GM18907 (cell line): ENCODE measurements around the gene KIAA0825.

Source experiments
- ATAC-seq: cut with Tn5 transposase; IDR thresholded peaks from one replicate; pipeline ENCODE4 v1.9.1; 2021; ENCODE audit warnings: mild to moderate bottlenecking, moderate library complexity; ENCODE audit not compliant: unreplicated experiment

The KIAA0825 gene

DNA sequence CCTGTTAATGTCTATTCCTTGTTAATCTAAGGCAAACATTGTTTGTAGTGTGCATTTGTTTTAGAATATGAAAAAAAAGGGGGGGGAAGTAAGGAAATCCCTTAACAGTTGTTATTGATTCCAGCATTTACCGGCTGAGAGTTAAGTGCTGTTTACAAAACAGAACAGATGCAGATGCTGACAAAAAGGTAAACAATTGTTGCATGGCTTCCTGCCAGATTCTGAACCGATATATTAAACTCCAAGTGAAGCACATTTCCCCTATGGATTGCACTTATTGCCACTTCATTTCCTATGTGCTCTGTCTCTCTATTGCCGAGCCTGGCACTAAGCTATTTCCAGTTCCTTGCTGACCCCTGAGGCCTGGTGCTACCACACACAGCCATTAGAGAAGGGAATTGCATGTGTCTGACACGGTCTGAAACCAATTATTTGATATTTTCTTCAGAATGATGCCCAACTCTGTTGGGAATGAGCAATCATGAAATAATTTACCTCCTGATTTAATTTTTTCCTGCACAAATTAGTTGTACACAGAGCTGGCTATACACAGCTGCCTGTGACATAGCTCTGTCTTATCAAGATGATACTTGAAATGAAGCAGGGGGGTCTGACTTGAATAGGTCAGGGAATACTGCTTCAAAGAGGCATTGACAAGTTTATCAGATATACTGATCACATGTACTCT, 109.8 kb downstream of the KIAA0825 start:
- ATAC-seq = no peak

DNA sequence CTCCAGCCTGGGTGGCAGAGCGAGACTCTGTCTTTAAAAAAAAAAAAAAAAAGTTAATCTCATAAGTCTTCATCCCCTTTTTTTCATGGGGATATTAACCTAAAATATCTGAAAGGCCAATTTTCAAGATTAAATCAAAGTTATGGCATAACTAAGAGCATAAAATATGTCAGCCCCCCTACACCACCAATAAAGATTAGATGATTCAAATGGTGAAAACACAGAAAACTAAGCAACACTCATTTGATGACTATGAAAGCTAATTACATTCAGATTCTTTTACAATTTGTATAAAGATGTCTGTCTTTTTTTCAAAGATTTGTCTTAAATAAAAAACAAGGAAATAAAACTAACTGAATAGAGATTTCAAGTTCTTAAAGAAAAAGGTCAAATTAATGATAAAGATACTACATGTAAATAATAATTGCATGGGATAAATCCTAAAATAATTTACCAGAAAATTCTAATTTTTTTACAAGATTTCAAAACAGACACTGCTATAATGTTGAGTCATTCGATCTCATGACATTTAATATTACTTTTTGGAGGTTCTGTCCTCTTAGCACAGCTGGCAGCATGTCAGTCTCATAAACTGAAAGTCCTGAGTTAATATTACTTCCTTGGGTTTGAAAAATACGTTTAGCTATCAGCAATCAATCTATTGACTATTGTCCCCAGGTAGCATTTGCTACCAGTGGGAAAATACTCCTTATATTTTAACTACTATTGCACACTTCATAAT, 112.9 kb downstream of the KIAA0825 start:
- no peak for ATAC-seq

DNA sequence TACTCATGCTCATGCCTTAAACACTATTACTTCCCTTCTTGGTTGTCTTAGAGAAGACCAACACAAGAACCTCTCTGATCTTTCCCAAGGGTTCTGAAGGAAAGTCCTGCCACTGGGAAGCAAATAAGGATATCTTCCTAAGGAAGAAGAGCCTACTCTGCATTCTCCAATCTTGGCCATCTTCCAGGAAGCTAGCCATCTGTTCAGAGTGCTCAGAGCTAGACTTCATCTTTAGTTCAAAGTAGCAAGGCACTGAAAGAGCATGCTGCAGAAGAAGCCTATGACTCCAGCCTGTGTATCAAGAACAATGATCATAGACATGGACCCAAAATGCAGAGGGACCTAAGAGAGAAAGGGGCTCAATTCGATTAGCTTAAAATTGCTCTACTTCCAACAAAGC, 114.7 kb downstream of the KIAA0825 start:
- ATAC-seq = no peak

DNA sequence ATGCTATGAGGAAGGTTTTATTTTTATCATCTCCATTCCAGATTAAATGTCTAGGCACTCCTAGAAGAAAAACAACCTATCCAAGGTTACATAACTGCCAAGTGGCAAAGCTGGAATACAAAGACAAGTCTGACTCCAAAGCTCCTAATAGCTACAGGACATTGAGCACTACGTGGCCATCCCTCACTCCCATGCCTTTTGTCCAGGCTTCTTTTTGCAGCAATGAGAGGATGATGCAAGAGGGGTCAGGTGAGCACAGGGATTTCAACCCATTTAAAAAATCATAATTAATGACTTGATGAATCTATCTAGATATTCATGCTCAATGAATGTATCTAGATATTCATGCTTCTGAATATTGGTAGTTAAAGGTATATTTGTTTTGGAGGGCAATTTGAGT, 117.0 kb downstream of the KIAA0825 start:
- ATAC-seq = no peak

DNA sequence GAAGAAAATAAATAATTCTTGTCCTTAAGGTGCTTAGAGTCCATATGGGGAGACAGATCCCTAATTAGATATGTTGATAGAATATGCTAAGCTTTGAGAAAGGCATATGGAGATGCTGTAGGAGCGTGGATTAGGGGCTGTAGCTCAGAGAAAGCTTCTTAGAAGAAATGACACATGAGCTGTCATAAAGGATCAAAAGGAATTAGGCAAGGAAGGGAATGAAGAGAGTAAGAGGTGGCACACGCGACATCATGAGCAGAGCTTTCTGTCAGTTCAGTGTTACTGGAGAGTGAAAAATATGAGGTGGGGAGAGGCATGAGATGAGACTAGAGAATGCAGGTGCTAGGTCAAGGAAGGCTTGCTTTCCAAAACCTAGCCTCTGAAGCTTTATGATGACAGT, 118.6 kb downstream of the KIAA0825 start:
- no peak for ATAC-seq

DNA sequence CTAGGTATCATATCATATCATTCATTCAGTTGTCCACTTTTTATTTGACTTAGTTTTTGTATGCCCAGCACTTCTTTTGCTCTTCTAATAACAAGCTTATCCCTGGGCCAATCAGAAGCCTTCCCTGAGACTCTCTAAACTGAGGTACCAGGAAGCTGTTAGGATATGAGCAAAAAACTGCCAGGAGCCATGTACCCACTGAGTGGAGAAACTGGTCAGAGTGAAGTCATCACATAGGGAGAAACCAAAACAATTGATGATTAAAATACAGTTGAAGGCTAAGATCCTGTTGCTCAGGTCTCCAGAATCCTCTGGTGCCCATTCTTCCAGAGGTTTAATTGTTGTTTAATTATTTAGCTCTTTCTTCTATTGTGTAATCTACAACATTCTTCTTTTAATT, 120.2 kb downstream of the KIAA0825 start:
- ATAC-seq = no peak

DNA sequence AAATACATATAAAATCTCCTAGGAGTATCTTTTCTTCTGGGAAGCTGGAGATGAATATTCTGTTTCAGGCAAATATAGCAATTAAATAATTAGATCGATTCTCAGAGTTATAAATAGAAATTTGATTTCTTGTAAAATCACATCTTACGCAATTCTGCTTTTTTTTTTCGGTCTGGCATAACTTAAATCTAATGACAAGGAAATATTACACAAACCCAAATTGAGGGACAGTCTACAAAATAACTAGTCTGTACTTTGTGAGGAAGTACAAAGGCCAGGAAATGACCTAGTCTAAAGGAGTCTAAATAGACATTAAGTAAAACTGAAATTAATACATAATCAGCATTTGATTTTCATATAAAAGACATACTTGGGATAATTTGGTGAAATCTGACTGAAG, 133.3 kb downstream of the KIAA0825 start:
- no peak for ATAC-seq

DNA sequence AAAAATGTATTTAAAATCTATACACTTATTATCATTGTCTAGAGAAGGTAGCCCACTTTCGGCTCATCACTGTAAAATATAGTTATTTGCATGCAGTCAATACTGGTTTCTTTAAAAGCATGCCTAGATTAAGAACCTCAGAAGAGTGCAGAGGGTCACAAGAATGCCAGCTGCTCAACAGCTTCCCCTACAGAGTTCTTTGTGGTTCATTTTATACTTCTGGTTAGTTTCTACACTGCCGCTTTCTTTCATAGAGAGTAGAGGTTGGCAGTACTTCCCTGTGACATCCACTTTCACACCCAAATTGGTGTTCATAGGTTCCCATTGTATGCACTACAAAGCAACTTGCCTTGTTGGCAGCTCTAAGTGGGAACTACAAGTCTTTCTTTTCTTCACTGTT, 137.3 kb downstream of the KIAA0825 start:
- peak; percentile 55 for ATAC-seq

DNA sequence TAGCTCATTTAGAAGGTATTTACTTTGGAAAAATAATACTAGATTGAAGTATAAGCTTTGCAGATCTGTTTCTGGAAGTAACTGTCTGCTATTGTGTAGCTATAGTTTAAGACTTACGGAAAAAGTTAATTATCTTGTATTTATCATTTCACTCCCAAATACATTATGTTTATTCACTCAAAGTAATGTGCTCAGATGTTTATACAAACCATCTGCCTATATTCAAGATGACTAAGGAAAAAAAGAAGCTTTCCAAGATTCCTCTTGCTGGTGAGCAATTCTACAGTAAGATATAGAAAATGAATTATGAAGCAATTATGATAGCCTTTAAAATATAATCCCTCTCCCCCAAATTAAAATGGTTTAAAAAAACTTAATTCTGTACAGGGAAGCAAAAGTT, 137.9 kb downstream of the KIAA0825 start:
- ATAC-seq = no peak

DNA sequence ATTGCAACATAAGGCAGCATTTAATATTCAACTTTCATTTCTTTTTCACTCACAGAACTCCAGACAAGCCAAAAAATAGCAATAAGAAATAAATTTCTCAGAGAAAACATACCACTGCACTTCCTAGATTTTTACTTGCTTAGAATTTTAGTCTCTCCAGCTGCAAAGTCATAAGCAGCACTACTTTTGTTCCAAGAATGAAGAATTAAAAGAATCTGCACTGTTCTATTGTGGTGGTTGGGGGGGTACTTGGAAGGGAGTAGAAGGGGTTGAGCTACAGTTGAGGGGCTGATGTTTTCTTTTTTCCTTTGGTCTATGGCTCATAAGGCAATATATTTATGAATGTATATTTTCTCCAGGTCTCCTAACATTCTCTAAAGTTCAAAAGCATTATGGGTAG, 144.5 kb downstream of the KIAA0825 start:
- ATAC-seq = no peak

DNA sequence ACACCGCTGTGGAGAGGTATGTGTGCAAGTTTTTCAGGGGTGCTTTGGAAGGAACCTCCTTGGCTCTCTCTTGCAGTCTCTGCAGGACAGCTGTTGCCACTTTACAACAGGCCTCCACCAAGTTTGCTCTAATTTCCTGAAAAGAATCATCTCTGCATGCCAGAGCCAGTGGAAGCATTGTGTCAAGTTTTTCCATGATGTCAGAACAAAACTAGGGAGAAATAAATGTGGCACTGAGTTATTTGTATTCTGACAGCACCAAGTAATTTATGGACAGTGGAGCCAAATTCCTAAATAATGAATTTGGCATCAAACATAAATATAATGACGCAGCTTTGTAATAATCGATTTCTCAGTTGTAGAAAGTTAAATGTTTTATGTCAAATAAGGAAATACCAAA, 146.9 kb downstream of the KIAA0825 start:
- ATAC-seq = no peak

DNA sequence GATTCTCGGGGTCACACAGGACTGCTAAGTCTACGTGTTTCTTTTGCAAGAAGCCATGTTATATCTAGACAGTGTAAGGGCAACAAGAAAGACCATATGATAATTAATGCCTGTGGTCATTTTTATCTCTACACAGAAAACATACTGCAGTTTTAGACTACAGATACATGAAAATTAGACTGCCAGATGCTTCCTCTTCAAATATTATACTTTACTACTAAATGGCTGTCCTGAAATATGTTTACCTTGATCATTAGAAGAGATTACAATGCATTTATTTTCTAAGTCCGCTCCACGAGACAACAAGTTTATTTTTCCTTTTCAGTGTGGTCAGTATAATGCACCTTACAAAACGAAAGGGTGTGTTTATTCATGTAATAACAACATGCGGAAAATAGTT, 147.6 kb downstream of the KIAA0825 start:
- no peak for ATAC-seq

DNA sequence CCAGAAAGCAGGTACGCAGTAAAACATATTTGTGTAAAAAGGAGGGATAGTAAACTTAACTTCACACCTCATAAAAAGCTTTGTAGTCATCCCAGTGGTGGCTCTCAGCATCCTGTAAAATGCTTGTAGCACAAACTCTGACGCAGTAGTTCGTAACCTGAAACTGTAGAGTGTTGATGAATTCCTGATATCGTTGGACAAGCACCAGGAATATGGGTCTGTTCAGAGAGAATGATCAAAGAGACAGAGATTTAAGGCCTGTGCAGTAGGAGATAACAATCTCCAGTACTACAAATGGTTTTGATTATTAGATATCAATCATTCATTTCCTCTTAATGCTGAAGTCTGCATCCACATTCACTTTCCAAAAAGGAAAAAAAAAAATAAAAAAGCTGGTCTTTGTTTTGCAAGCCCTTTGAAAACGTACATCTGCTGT, 148.5 kb downstream of the KIAA0825 start:
- no peak for ATAC-seq

DNA sequence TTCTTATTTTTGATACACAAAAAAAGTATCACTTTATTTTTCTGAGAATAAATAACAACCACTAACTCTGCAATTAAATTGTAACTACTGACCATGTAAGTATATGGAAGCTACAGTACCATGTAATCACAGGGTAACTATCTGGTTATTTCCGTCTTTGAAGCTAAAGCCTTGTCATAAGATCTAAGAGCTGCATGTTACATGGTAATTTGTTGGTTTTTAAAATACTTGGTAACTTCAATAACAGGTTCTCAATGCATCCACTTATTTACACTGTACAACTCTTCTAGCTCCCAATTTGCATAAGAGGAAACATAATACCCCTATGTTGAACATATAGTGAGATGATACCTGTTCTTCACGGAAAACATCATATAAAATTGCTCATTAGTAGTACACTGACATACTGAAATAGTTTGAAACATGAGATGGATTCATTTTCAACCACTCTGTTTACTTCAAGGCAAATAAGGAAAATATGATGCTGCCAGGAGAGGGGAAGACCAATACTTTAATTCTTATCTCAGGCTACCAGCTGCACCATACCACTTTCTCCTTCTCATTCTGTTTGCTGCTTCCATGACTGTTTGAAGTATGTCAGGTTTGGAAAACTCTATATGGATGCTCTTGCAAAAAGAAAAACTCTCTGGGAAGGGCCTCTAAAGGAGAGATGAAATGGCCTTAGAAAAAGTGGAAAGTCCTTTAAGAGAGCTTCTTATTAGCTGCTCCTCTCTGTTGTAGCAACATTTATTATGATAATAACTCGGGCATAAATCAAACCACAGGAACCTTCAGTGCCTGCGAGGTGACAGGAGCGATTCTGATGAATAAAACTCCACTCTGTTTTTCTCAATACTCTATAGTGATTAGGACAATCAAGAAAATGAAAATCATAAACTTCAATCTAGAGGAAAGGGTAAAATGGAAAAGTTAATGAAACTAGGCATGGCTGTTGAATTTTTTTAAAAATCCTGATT, 150.2 kb downstream of the KIAA0825 start:
- ATAC-seq = no peak

DNA sequence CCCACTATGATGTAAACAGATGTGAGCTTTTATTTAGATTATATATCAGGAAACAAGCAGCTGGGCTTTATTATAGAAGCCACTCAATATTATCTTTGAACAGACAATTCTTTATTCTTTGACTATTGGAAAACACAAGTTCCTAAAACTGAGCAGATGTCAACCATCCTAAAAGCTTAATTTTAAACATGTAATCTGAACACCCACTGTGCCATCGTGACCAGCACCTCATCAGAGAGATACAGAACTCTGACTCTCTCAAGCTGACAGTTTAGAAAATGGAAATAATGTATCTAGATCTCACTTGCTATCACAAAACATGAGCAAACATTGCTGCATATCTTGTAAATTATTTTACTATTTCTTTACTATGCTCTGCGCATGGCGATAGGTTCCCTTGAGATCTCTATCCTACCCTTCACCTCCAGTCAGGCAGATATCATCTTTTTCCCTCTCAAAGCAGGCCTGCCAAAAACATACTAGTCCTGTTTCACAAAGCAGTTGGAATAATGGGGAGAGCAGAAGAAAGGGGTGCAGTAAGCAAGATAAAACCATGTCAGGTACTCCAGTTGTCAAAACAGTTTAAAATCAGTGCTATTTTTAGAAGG, 151.0 kb downstream of the KIAA0825 start:
- ATAC-seq = no peak

DNA sequence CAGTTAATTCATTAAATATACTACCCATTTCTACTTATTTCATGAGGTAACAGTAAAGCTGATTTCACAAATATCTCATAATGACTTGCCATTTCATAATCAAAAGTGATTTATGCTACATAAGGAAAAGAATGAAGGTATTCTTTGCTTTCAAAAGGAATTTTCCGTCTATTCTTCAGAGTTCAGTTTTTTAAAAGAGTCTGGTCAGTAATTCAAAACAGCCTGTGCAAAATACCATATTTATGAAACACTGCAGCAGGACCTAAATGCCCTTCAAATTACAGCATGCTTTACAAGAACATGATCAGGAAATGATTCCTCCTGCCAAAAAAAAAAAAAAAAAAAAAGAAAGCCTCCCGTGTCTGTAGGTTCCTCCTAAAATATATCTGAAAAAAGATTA, 154.7 kb downstream of the KIAA0825 start:
- ATAC-seq = no peak

DNA sequence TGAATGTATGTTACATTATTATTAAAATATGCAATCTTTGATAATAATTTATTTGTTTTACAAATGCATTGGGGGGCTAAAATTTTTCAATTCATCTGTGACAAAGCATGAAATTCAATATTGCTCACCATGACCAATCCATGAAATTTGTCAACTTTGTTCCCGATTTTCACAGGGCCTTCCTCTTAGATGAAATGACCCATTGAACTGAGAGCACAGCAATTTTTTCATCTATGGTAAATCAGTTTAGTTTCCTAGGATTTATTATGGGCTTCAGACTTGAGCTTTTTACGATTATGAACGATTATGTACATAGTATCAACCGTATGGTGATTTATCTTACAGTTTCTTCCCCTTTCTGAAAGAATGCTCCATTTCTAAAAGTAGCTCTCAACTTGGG, 157.3 kb downstream of the KIAA0825 start:
- ATAC-seq = no peak

DNA sequence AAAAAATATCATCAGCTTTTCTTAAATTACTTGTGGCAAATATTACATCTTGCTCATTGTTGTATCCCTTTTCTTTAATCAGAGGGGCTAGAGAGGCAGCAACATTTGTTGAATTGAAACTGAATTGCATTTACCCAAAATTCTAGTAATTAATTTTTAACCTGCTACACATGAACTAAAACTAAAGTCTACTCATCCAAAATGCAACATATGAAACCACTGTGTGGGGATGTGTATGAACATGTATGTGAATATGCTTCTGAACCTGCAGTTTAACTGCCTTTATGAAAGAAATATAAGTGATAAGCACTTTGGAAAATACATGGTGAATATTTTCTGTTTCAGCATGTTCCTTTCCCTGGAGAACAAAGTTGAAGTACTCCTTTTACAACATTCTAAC, 158.5 kb downstream of the KIAA0825 start:
- ATAC-seq = peak; percentile 69

DNA sequence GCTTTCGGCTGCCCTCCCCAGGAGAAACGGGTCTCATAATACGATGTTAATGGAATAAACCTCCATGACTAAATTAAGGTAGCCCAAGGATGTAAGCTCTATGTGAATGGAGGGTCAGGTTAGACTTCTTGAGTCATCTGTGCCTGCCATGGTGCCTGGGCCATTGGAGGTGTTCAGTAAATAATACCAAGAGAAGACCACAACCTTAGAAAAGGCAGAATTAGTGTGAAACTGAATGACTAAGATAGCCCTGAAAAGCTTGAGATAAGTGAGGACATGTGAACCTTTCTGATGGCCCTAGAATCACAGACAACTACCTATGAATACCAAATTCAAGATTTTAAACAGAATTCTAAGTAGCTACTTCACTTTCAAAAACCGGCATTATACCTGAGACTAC, 160.6 kb downstream of the KIAA0825 start:
- no peak for ATAC-seq

DNA sequence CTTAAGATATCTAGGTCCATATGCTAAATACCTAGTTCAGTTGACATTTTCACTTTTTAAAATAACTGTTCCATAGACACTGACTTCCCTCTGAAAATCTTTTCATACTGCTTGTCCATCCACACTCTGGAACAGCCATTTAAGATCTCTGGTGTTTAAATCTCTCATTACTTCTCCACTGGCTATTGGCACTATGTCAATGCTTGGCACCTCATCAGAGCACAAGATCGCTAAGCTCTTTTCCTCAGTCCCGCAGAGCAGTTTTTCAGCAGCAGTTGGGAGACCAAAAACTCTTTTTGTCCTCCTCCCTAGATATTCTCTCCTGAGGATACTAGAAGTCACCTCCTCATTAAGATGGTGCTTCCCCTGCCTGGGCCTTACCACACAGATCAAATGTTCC, 172.7 kb downstream of the KIAA0825 start:
- no peak for ATAC-seq

DNA sequence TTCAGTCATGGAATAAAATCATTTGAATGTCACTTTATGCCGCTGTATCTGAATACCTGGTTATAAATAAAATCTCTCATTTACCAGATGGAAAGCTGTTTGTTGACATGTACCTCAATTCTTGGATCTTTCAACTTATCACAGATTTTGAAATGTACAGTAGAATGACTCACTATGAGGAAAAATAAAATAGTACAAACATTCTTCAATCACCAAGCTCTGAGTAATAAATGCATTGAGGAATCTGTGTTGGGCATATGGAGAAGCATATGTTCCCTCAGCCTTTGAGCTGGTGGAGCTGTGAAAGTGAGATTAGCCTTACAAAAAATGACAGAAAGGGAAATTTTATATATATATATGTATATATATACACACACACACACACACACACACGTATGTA, 175.4 kb downstream of the KIAA0825 start:
- no peak for ATAC-seq
